HG02840 (cell line): ENCODE measurements around the gene NR6A1.

ENCODE experiments used
- ATAC-seq: cut with Tn5 transposase; IDR thresholded peaks from one replicate; pipeline ENCODE4 v1.9.1; 2021; ENCODE audit warnings: mild to moderate bottlenecking, moderate library complexity, moderate number of reproducible peaks; ENCODE audit not compliant: unreplicated experiment, low FRiP score

The NR6A1 gene

DNA sequence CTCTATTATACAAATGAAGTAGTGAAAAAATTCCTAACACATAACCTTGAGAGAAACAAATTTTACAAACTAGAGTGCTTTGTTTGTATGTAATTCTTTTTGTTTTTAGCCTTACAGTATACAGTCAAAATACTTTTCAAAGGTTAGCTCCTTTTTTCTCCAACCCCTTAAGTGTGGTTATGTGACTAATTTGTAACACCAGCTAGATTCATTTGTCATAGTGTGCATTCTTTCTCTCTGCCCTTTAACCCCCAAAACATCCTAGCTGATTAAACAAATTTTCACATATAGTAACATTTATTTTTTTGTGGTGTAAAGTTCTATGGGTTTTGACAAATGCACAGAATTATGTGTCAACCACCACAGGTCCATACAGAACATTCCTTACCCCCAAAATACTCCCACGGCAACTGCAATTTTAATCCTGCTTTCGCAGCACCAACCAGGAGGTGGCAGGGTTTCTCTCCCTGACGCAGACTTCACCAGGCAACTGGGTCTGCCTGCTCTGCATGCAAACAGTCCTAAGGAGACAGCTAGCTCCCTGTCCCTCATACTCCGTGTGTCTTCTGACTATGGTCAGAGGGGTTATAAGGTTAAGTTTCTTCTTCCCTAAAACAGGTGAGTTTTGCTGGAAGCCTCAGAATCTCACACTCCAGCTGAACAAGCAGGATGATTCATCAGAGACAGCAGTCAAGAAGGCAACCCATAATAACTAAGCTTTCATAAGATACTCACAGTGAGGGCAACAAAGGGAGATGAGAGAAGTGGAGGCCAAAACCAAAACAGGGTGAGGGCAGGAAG is 219.4 kb downstream of the NR6A1 start:
- no peak for ATAC-seq

DNA sequence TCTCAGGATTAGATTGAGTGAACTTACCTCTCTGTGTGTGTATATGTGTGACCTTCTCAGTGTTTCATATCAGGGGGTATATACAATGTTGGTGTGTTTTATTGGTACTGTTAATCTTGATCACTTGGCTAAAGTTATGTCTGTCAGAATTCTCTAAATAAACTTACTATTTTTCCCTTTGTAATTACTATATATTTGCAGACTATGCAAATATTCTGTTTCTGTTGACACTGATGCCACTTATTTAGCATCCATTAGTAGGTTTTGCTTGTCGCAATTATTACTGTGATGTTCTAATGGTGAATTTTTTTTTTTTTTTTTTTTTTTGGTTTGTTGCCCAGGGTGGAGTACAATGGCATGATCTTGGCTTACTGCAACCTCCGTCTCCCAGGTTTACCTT is 221.0 kb downstream of the NR6A1 start:
- ATAC-seq, result no peak

DNA sequence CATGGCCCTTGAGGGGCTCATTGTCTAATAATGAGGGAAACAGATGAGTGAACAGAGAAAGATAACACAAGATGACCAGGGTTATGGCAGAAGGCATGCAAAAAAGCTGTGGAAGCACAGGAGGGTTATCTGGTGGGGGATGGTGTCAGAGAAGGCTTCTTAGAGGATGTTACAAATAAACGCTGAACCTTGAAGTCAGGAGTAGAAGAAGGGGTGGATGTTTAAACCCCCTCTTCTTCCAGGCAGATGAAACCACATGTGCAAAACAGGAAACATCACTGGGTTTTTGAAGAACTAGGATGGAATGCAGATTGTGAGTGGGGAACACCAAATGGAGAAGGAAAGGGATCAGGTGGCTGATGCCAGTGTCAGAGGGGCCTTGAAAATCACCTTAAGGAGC is 222.1 kb downstream of the NR6A1 start:
- ATAC-seq, result no peak

DNA sequence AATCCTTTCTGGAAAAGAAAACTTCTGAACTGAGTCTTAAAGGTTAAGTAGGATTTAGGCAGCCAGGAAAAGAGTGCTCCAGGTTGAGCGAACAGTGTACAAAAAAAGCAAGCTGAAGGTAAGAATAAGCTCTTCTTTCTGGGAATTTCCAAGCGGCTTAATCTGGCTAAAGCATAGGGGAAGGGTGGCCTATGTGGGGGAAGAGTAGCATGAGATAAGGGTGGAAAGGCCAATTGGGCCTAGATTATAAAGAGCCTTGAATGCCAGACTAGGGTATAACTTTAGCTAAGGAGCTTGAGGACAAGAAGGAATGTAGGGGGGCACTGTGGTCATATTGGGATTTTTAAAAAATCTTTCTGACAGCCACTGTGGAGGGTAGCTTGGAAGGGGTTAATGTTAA is 226.6 kb downstream of the NR6A1 start:
- no peak for ATAC-seq

DNA sequence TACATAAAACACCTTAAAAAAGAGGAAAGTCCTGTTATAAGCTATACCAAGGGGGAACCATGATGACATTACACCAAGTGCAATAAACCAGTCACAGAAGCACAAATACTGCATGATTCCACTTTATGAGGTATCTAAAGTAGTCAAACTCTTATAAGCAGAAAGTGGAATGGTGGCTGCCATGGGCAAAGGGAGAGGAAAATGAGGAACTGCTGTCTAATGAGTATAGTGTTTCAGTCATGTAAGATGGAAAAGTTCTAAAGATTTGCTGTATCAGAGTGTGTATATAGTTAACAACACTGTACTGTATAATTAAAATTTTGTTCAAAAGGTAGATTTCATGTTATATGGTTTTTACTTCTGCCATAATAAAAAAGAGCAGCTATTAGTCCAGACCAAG is 229.3 kb downstream of the NR6A1 start:
- ATAC-seq, result no peak

DNA sequence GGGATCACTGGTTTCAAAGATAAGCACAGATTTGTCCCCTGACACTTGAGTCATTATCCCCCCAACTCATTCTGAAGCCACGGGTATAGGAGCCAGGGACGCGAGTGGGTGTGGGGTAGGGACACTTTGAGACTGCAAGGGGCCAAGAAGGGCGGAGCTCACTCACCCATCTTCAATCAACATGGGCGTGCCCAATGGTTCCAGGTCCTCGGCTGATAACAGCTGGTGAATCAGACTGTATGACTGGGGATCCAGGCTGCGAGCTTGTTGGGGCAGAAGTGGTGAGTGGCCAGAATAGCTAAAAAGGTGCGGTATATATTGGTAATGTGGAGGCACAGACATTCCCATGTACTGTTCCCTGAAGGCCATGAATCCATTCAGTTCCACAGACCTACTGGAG is 233.2 kb downstream of the NR6A1 start:
- ATAC-seq, result no peak

DNA sequence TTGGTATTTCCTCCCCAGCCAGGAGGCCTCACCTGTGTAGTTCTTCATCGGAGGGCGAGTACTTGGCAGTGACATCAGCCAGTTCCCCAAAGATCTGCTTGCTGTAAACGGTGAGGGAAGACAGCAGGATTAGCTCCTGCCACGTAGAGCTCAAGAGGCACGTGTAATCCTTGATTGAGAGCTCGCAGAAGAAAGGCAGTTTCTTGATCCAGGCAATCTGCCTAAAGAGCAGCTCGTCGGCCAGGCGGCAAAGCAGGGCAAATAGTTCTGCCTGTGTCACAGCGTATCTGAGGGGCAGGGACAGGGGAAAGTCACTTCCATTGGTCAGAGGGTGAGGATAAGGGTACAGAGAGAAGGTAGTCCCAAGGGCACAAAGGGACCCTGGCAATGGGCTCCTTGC is 235.3 kb downstream of the NR6A1 start:
- ATAC-seq, result no peak

DNA sequence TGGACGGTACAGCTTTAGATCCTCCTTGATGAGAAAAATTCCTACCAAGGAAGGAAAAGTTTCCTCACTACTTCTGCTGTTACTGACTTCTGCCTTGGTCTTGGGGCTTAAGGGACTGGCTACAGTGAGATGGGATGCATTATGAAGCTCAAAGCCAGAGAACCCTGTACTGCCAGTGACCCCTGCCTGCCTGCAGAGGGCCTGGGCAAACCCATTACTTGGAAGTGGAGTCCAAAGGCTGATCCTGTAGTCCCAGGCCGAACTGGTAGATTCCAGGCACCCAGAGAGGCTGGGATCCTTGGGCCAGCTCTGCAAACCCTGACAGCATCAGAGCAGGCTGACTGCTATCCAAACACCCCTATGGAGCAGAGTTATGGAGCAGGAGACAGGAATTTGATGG is 238.2 kb downstream of the NR6A1 start:
- ATAC-seq, result no peak

DNA sequence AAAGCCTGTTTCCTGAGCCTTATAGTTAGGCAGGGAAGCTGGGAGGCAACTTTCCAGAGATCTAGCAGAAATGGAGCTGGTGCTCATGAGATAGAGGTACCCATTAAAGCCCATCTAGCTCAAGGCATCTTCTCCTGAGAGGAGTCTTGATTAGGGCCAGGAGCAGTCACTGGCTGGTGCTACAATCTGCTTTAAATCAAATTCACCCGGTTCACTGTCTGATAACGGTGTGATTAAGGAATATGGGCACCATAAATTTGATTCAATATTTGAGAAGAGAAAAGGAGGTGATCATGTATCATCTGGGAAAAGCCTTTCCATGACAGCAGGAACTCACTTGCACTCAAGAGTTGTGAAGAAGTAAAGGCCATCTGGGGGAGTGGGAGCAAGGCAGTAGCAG is 240.0 kb downstream of the NR6A1 start:
- ATAC-seq, result no peak

DNA sequence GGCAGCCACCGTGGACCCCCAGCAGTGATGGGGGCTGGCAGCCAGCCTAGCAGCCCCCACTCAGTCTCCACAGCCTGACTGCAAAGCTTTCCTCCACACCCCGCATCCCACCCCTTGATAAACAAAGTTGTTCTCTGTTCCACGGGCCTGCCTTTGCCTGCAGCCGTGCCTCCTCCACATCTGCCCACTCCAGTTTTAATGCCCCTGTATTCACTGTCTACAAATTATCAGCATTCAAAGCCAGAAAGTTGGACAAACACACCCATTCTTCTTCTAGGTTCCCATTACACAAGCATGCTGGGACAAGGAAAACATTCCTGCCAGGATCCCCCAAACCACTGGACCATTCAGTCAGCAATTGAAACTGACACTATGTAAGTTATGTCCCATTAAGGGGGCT is 240.9 kb downstream of the NR6A1 start:
- no peak for ATAC-seq

DNA sequence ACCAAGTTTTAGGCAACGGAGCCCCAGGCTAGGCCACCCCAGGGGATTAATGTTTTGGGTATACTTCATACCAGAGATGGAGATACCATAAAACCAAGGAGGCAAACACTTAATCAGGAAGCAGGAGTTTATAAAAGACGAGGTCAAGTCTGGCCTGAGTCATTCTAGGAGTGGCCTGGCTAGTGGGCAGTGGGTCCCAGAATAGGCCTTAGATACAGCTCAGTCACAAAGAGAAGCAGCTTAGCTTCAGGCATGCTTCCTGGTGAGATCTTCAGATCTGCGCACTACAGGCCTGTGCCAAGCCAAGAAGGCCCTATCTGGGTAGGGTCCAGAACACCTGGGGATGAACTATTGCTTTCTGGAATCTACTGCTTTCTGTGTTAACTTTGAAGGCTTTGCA is 243.3 kb downstream of the NR6A1 start:
- ATAC-seq, result no peak

DNA sequence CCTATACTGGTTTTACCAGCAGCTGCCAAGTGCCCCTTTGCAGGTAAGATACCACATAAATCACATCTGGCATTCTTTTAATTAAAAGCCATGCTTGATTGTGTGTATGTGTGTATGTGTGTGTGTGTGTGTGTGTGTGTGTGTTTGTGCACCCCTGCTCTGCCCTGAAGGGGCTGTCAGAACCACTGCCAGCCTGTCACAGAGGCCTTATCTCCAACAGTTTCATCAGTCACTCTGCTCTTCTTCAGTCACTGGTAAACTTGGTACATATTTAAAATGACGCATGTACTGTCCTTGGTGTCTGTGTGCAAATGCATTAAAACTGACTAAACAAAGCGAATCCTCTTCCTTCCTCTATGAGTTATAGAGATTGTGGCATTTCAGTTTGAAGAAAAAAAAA is 244.9 kb downstream of the NR6A1 start:
- ATAC-seq, result no peak

DNA sequence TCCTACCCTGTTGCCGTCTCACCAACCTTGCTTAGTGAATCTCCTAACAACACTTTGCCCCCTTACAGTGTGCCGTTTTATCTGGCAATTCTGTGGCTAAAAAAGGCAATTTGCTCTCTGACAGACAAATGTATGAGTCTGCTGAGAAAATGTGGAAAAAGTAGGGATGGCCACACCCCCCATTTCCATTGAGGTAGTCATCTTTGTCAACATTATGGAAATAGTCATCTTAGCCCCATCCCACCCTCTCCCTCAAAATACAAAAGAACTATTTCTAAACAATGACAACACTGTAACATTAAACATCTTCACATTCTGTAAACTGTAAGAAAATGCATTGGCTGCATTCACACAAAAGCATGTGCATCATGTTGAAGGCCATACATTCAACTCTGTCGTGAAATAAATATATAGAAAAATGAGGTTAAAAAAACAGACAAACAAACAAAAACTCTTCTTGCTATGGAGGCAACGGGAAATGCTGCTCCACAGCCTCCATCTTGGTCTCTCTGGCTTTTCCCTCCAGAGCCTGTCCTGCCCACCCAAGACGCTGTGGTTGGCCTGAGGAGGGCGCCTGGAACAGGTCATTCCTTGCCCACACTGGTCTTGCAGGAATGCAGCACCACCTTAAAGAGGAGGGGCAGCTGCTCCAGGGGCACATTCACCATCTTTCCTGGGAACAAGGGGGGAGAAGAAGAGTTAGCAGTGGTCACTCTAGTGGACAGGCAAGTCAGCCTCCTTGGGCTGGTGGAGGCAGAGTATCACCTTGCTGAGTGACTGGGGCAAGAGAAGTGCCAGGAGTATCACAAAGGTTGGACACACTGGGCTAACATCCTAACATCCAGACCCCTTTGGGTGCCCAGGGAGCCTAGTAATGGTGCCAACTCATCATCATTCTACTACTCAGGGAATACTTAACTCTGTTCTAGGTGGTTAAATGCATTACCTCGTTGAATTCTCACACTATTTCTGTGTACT is 248.7 kb downstream of the NR6A1 start:
- ATAC-seq, result no peak

DNA sequence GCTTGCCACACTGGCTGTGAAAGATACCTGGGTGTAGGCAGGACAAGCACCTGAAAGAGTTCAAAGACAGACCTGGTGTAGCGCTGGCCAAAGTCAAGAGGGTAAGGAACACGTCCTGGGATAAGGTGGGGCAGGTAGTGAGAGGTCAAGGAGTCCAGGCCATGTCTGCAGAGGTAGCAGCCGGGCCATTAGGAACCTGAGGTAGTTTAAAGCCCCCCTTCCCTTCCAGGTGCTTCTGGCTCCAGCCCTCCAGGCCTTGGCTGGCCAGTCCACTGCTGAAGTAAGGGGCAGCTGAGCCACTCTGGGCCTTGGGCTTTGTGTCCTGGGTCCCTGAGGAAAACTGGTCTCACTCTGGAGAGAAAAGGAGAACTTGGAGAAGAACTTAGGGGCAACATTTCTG is 250.0 kb downstream of the NR6A1 start:
- no peak for ATAC-seq

DNA sequence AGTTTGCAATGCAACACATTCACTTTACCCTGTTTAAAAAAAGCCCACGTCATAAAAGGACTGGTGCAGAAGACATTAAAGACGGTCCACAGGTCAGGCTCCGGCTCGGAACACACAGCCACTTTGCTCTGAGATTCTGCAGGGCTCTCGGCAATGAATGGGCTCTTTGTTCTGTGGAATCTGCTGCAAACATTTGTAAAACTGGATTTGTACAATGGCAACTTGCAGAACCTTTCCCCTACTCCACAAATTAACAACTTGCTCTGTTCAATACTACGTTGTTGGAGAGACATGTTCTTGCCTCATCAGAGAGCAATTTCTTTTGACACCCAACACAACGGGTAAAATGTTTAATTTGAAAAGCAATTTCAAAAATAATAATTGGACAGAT is 250.9 kb downstream of the NR6A1 start:
- no peak for ATAC-seq

DNA sequence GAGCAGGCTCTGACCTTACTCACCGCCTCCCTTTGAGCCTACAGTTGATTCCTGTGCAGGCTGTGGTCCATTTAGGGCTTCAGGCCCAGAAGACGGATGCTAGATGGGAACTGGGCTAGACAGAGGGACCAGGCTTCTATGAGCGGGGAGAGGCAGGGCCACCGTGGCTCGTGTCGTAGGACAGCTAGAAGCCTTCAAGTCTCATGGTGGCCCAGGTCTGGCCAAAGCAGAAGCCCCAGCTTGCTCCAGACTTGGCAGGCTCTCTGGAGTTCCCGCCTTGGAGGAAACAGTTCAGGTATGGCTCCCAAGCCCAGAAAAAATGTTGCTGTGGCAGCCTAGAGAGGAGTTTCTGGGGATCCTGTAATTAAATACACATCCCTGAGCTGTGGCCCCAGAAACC is 253.0 kb downstream of the NR6A1 start:
- no peak for ATAC-seq

DNA sequence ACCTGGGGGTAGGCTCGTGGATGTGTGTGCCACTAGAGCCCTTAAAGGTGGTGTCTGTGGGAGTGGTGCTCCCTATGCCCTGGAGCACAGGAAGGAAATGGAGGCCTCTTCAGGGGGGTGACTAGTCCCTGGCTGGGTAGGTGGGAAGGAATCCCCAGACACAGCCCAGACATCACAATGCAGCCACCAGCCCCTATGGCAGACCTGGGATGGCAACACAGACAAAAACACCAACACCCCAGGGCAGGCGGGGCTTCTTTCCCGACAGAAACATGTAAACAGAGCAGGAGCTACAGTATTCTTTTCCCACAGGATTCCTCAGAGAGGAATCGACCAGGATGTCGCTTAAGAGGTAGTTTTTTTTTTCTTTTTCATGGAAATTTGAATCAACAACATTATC is 253.5 kb downstream of the NR6A1 start:
- no peak for ATAC-seq

DNA sequence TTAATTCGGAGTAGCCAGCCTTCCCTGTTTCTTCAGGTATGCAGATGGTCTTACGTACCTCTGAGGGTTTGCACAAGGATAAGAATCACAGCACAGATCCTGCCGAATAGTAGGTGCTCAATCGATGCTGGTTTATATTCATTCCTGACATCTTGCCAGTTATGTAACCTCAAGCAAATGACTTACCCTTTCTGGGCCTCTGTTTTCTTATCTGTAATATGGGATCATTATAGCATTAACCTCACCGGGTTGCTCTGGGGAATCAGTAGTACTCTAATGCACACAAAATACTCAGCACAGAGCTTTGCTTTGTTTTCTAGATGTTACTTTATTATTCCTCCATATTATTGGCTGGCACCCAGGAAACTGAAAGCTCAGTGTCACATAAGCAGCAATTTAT is 256.2 kb downstream of the NR6A1 start:
- no peak for ATAC-seq

DNA sequence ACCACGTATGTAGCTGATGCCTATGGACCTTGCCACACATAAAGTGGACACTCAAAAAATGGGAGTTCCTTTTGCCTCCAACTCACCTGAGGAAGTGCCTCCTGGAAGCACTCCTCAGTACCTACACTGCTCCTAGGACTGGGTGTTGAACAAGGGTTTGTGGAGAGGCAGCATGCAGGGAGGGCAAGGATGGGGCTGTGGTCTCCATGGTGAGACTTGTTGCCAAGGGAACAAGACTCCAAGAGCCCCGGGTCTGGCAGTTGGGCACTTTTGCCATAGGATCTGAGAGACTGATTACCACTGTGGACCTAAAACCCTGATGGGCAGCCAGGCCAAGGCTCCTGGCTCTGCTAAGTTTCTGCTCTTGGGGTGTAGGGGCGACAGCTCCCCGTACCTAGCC is 257.0 kb downstream of the NR6A1 start:
- no peak for ATAC-seq

DNA sequence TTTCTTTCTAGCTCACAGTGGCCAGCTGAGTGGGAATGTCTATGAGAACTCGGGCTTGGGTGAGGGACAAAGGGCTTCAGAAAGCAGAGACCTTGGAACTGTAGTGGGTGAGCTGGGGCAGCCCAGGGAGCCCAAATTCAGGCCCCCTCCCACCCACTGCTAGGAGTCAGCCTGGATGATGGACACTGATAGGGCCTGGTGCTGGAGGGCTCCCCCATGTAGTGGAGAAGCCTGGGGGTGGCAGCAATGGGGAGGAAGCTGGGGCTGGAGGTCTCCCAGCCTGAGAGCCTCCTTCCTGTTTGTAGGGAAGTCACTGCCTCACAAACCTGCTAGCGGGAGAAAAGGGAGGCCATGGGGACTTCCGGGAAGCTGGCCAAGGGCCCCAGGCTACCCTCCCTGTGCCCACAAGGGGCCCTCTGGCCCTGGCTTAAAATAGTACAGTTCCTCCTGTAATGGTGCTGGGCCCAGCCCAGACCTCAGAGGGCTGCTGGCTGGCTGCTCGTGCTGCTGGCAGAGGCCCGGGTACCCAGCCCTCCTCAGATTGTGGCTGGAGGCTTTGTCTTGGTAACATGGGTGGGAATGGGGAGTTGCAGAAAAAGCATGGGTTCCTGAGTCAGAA is 257.6 kb downstream of the NR6A1 start:
- ATAC-seq, result no peak

DNA sequence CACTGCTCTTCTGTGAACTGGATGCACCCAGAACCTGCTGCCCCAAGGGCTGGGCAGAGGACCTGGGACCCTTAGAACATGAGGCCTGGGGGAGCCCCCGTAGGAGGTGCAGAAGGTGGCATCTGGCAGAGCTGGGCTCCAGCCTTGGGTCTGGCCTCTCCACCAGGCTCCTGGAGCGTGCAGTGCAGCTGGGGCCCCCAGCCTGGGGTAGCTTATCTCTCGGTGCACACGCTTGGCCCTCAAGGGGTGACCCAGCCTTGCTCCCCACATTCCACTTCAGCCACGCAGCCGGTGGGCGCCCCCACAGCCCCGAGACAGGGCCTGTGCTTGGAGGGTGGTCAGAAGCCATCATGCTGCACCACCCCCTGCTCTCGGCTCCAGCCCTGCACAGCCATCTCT is 258.3 kb downstream of the NR6A1 start:
- no peak for ATAC-seq
